ENCODE data around the gene FBXL17. TPM values are rescaled to one million over a fixed set of nuclear protein-coding genes. Genes with fewer than 3 reads are reported as not detected.

FBXL17 gene
- total RNA-seq, 1 donor from 2014 or later = 15.9 TPM

DNA sequence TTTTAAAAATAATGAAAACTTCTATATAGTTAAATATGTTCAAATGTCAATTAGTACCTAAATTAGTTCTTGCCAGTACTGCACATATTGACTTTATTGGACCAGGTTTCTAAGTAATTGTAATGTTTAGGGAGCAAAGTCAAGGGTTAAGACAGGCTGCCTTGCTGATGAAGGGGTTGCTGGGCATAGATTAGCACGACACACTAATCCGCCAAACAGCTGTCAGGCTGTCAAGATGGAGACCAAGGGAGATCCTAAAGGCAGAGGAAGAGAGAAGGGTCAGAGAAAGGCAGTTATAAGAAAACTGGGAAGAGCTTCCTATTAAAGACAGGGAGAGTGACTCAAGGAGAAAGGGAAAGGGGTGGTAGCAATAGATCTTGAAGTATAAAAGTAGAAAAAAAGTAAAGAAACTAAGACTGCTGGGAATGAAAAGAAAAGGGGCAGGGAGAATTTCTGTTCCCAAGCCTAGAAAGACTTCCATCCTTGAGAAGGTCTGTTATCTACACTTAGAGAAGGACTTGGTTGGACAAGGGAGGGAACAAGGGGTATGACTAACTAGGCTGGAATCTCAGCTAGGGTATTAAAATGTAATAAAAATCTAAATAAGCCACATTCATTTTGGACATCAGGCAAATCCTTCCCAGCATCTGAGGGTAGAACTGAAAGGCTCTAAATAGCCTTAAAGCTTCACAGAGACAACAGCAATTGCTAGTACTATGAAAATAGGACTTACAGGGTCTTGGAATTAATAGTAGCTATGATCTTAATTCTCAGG is 188.7 kb downstream of the FBXL17 start:
- H3K4me1 Mint-ChIP-seq (ENCODE audit: low read depth) = peaks cover 6% of the 10 kb centered on the region
- no peaks in the 10 kb centered on the region for H3K27me3 Mint-ChIP-seq
- no peaks in the 10 kb centered on the region for H3K9me3 Mint-ChIP-seq (ENCODE audit: low read depth)
- H3K36me3 Mint-ChIP-seq (ENCODE audit: insufficient read depth) = no peaks in the 10 kb centered on the region
- no peak overlapping the region for H3K4me3 Mint-ChIP-seq (ENCODE audit: low read depth)
- no peak overlapping the region for H3K27ac Mint-ChIP-seq
- DNase-seq (ENCODE audit: low spot score, unreplicated experiment) = no peak
- TF ChIP-seq, protein P1, sequence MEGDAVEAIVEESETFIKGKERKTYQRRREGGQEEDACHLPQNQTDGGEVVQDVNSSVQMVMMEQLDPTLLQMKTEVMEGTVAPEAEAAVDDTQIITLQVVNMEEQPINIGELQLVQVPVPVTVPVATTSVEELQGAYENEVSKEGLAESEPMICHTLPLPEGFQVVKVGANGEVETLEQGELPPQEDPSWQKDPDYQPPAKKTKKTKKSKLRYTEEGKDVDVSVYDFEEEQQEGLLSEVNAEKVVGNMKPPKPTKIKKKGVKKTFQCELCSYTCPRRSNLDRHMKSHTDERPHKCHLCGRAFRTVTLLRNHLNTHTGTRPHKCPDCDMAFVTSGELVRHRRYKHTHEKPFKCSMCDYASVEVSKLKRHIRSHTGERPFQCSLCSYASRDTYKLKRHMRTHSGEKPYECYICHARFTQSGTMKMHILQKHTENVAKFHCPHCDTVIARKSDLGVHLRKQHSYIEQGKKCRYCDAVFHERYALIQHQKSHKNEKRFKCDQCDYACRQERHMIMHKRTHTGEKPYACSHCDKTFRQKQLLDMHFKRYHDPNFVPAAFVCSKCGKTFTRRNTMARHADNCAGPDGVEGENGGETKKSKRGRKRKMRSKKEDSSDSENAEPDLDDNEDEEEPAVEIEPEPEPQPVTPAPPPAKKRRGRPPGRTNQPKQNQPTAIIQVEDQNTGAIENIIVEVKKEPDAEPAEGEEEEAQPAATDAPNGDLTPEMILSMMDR (IDR thresholded peaks at IDR 0.05; ENCODE audit: unreplicated experiment) = no peak

DNA sequence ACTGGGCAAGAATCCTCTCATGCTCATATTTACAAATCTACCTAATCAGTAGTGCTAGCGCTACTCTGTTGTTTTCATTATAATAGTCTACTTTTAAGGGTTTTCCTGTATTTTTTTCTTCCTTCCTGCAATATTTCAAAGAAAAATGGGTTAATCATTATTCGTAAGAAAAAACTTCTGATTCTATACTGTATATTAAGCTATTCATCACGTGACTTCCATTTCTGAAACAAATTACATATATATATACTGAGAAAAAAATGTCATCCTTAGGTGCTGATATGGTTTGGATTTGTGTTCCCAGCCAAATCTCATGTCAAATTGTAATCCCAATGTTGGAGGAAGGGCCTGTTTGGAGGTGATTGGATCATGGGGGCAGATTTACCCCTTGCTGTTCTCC is 197.0 kb downstream of the FBXL17 start:
- H3K4me1 Mint-ChIP-seq (ENCODE audit: low read depth) = no peaks in the 10 kb centered on the region
- no peak overlapping the region for H3K4me3 Mint-ChIP-seq (ENCODE audit: low read depth)
- TF ChIP-seq, protein P1 (IDR thresholded peaks at IDR 0.05; ENCODE audit: unreplicated experiment) = no peak

DNA sequence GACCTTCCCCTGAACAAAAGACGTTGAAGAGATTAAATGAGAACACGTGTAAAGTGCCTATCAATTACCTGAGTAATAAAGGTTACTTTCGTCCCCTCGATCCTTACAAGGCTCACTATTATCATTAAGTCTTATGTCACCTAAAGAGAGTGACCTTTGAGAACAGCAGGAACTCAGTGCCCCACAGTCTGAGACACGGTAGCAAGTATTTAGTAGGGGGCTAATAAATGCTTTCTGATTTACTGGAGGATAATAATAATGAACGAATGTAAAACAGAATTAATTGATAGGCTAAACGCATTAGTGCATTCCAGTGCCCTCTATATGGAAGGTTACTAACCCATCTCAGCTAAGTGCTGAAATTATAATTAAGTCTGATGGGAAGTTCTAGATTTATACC is 199.9 kb downstream of the FBXL17 start:
- no peaks in the 10 kb centered on the region for H3K4me1 Mint-ChIP-seq (ENCODE audit: low read depth)
- H3K36me3 Mint-ChIP-seq (ENCODE audit: insufficient read depth) = peaks cover 7% of the 10 kb centered on the region
- DNase-seq (ENCODE audit: low spot score, unreplicated experiment) = no peak
- TF ChIP-seq, protein P1 (IDR thresholded peaks at IDR 0.05; ENCODE audit: unreplicated experiment) = no peak
- H3K4me3 Mint-ChIP-seq (ENCODE audit: low read depth) = no peak overlapping the region
- H3K27ac Mint-ChIP-seq = no peak overlapping the region
- H3K9me3 Mint-ChIP-seq (ENCODE audit: low read depth) = peaks cover 5% of the 10 kb centered on the region
- H3K27me3 Mint-ChIP-seq = no peaks in the 10 kb centered on the region

More for the DNA sequence above, 197.0 kb downstream of the FBXL17 start:
- Mint-ChIP-seq H3K9me3 (ENCODE audit: low read depth) (peaks cover 5% of the 10 kb centered on the region), H3K36me3 (ENCODE audit: insufficient read depth) (peaks cover 7% of the 10 kb centered on the region), H3K27ac (no peak overlapping the region), H3K27me3 (no peaks in the 10 kb centered on the region)
- DNase-seq (ENCODE audit: low spot score, unreplicated experiment) = no peak

DNA sequence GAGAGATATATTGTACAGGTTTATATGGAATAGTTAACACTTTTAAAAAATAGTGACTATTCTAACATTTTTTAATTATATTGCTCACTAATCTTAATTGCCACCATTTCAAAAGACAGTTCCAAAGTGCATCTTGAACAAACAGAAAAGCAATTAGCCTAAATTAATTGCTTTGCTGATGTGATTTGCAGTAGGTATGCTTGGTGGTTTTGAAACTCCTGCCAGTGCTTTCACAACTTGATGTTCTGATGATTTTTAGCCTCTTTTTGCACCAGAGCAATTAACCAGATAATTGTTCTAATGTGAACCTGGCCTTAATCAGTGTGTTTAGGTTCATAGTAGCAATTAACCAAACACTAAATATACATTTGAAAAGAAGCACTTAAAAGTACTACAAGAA is 207.6 kb downstream of the FBXL17 start:
- peaks cover 4% of the 10 kb centered on the region for H3K36me3 Mint-ChIP-seq (ENCODE audit: insufficient read depth)
- no peaks in the 10 kb centered on the region for H3K27me3 Mint-ChIP-seq
- DNase-seq (ENCODE audit: low spot score, unreplicated experiment) = no peak
- no peaks in the 10 kb centered on the region for H3K4me1 Mint-ChIP-seq (ENCODE audit: low read depth)
- no peak overlapping the region for H3K4me3 Mint-ChIP-seq (ENCODE audit: low read depth)
- peaks cover 4% of the 10 kb centered on the region for H3K9me3 Mint-ChIP-seq (ENCODE audit: low read depth)
- TF ChIP-seq, protein P1 (IDR thresholded peaks at IDR 0.05; ENCODE audit: unreplicated experiment) = no peak
- H3K27ac Mint-ChIP-seq = no peak overlapping the region

DNA sequence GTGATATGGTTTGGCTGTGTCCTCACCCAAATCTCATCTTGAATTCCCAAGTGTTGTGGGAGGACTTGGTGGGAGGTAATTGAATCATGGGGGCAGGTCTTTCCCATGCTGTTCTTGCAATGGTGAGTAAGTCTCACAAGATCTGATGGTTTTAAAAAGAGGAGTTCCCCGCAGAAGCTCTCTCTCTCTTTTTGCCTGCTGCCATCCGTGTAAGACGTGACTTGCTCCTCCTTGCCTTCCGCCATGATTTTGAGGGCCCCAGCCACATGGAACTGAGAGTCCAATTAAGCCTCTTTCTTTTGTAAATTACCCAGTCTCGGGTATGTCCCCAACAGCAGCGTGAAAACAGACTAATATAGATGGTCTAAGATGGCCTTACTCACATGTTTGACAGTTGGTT is 210.1 kb downstream of the FBXL17 start:
- H3K36me3 Mint-ChIP-seq (ENCODE audit: insufficient read depth) = peaks cover 4% of the 10 kb centered on the region
- TF ChIP-seq, protein P1 (IDR thresholded peaks at IDR 0.05; ENCODE audit: unreplicated experiment) = no peak
- no peak overlapping the region for H3K4me3 Mint-ChIP-seq (ENCODE audit: low read depth)
- H3K4me1 Mint-ChIP-seq (ENCODE audit: low read depth) = no peaks in the 10 kb centered on the region
- H3K27ac Mint-ChIP-seq = no peak overlapping the region
- H3K9me3 Mint-ChIP-seq (ENCODE audit: low read depth) = peaks cover 4% of the 10 kb centered on the region
- no peaks in the 10 kb centered on the region for H3K27me3 Mint-ChIP-seq
- DNase-seq (ENCODE audit: low spot score, unreplicated experiment) = no peak
